T-cell (primary cell): ENCODE results near the gene RPTOR. TPM values are rescaled to one million over a fixed set of nuclear protein-coding genes. Genes with fewer than 3 reads are reported as not detected.

Experiments
- ATAC-seq, 4 experiments: fragments of 200-7000 bp in 3 of 4; fragments of 150-1000 bp in 1 of 4; cut with Tn5 transposase; replicated peaks in 1 of 4; 1 replicate in 3 of 4; 2 replicates in 1 of 4; pipeline ENCODE4 v1.10.0; 2021; ENCODE audit warnings: moderate library complexity in 3 of 4, mild to moderate bottlenecking in 2 of 4, moderate number of reproducible peaks in 1 of 4
- CTCF ChIA-PET, 2 donors: fragments of 300-600 bp; sonication (Branson Sonifier 250); formaldehyde crosslinking; loops; one replicate each; lab custom pipeline; 2022; ENCODE audit warnings: antibody characterized with exemption in 2 of 2; lab: Charles Lee
- POLR2A ChIA-PET, 2 donors: fragments of 300-600 bp; sonication (Branson Sonifier 250); formaldehyde crosslinking; loops; one replicate each; lab custom pipeline; 2022; ENCODE audit warnings: antibody characterized with exemption in 2 of 2; lab: Charles Lee
- DNase-seq, 35 experiments: peaks; one replicate each; pipeline versions ENCODE4 v3.0.0 to v3.0.0-alpha.2; 2013 to 2023
- H3K27ac ChIP-seq: one replicate; pipeline ENCODE4 v1.5.1; 2013; ENCODE audit warnings: low read length
- H3K27me3 ChIP-seq, 2 experiments: replicated peaks in 1 of 2; 1 replicate in 1 of 2; 2 replicates in 1 of 2; pipeline versions ENCODE4 v1.6.1 to v1.7.0; 2013; ENCODE audit warnings: low read length in 1 of 2, mixed read lengths in 1 of 2; ENCODE audit not compliant: control insufficient read depth in 2 of 2, insufficient read depth in 2 of 2; ENCODE audit errors: extremely low read depth in 1 of 2
- H3K36me3 ChIP-seq, 2 donors: 1 replicate in 1 of 2; 2 replicates in 1 of 2; pipeline versions ENCODE4 v1.6.1 to v1.7.0; 2013; ENCODE audit warnings: low read length in 1 of 2; ENCODE audit not compliant: control insufficient read depth in 2 of 2, insufficient read depth in 1 of 2; ENCODE audit errors: extremely low read depth in 1 of 2
- H3K4me1 ChIP-seq, 2 experiments: 1 replicate in 1 of 2; 2 replicates in 1 of 2; pipeline versions ENCODE4 v1.6.1 to v1.7.0; 2013; ENCODE audit warnings: low read length in 2 of 2, mixed read lengths in 1 of 2; ENCODE audit not compliant: insufficient read depth in 2 of 2, control insufficient read depth in 1 of 2; ENCODE audit errors: extremely low read depth in 1 of 2
- H3K4me3 ChIP-seq, 2 donors: 1 replicate in 1 of 2; 2 replicates in 1 of 2; pipeline versions ENCODE4 v1.5.1 to v1.7.0; 2013; ENCODE audit warnings: mild to moderate bottlenecking in 2 of 2, low read length in 1 of 2, moderate library complexity in 1 of 2; ENCODE audit not compliant: control insufficient read depth in 1 of 2; ENCODE audit errors: extremely low read depth in 1 of 2
- H3K9me3 ChIP-seq: 2 replicates; pipeline ENCODE4 v1.7.0; 2013
- H3K27ac Mint-ChIP-seq, 2 donors: one replicate each; pipeline ENCODE4 v1.8.0; 2020 to 2021; ENCODE audit warnings: mild to moderate bottlenecking in 2 of 2, mixed read lengths in 2 of 2
- H3K27me3 Mint-ChIP-seq, 2 donors: one replicate each; pipeline ENCODE4 v1.8.0; 2021 to 2022; ENCODE audit warnings: mixed read lengths in 2 of 2
- H3K36me3 Mint-ChIP-seq: one replicate; pipeline ENCODE4 v1.8.0; 2021; ENCODE audit warnings: mixed read lengths
- H3K4me1 Mint-ChIP-seq, 3 donors: one replicate each; pipeline ENCODE4 v1.8.0; 2020 to 2022; ENCODE audit warnings: mixed read lengths in 3 of 3, mild to moderate bottlenecking in 1 of 3
- H3K4me3 Mint-ChIP-seq, 3 donors: one replicate each; pipeline ENCODE4 v1.8.0; 2020 to 2022; ENCODE audit warnings: mild to moderate bottlenecking in 3 of 3, mixed read lengths in 3 of 3, moderate library complexity in 3 of 3
- H3K9me3 Mint-ChIP-seq, 3 donors: one replicate each; pipeline ENCODE4 v1.8.0; 2020 to 2022; ENCODE audit warnings: mixed read lengths in 3 of 3
- WGBS: methylation state at CpG from one replicate; pipeline ENCODE4 v1.1.5; 2013; ENCODE audit warnings: missing lambda C conversion rate; ENCODE audit not compliant: insufficient coverage; 5-methylcytosine and 5-hydroxymethylcytosine counted together
- total RNA-seq, 35 experiments: library from RNA in 6 of 35; stranded (reverse) in 6 of 35; fragments of 120-200 nt in 1 of 35; gene quantifications; one replicate each; pipeline versions ENCODE4 v1.2.1 to v1.2.4 and lab custom pipeline; 2013 to 2026

The RPTOR gene
- total RNA-seq, 5 donors from 2014 or later (not counting 1 experiment from before 2014, with no cell fraction given): 59.4 to 76.8 (median 71.4) TPM

- H3K4me1 Mint-ChIP-seq: no peaks in the 10 kb centered on the region
- no peak overlapping the region for H3K4me3 Mint-ChIP-seq
- no peaks in the 10 kb centered on the region for H3K27me3 Mint-ChIP-seq
- peaks cover 0 to 11% of the 10 kb centered on the region in 2 experiments for H3K4me1 ChIP-seq
- H3K4me3 ChIP-seq: no peak overlapping the region
- WGBS: 99% methylated on average over 7 of the region's 8 CpGs
- H3K27ac Mint-ChIP-seq: no peak overlapping the region
- H3K36me3 ChIP-seq: peaks cover 34 to 79% of the 10 kb centered on the region in 2 donors
- ChIA-PET CTCF (no interaction called here), POLR2A (no interaction called here)
- H3K9me3 ChIP-seq: no peaks in the 10 kb centered on the region
- H3K27ac ChIP-seq: no peak overlapping the region
- H3K36me3 Mint-ChIP-seq: peaks cover 35% of the 10 kb centered on the region
- DNase-seq: no peak
- no peak for ATAC-seq
- H3K27me3 ChIP-seq: no peaks in the 10 kb centered on the region
- no peaks in the 10 kb centered on the region for H3K9me3 Mint-ChIP-seq
These were observed 401.8 kb downstream of the RPTOR start for GRCh38 chr17:80946449-80946848.

- Histone ChIP-seq H3K36me3 (peaks cover 36 to 79% of the 10 kb centered on the region in 2 donors), H3K9me3 (no peaks in the 10 kb centered on the region), H3K4me3 (no peak overlapping the region), H3K4me1 (peaks cover 0 to 13% of the 10 kb centered on the region in 2 experiments), H3K27ac (no peak overlapping the region), H3K27me3 (no peaks in the 10 kb centered on the region)
- Mint-ChIP-seq H3K4me1 (no peaks in the 10 kb centered on the region), H3K4me3 (no peak overlapping the region), H3K9me3 (no peaks in the 10 kb centered on the region), H3K27me3 (no peaks in the 10 kb centered on the region), H3K27ac (no peak overlapping the region), H3K36me3 (peaks cover 34% of the 10 kb centered on the region)
- ATAC-seq (no peak), DNase-seq (no peak)
- CTCF ChIA-PET: no interaction called here
- POLR2A ChIA-PET: no interaction called here
- WGBS: 90% methylated on average over 18 of the region's 21 CpGs
These were observed 402.7 kb downstream of the RPTOR start for GRCh38 chr17:80947200-80947940.

GRCh38 chr17:80948019-80948975 is 403.7 kb downstream of the RPTOR start:
- Mint-ChIP-seq H3K27me3 (no peaks in the 10 kb centered on the region), H3K27ac (no peak overlapping the region), H3K4me3 (no peak overlapping the region), H3K36me3 (peaks cover 32% of the 10 kb centered on the region), H3K9me3 (no peaks in the 10 kb centered on the region), H3K4me1 (no peaks in the 10 kb centered on the region)
- 95% methylated on average over 44 of the region's 48 CpGs for WGBS
- no peak for DNase-seq
- peaks cover 0 to 13% of the 10 kb centered on the region in 2 experiments for H3K4me1 ChIP-seq
- peaks cover 33 to 74% of the 10 kb centered on the region in 2 donors for H3K36me3 ChIP-seq
- CTCF ChIA-PET: no interaction called here
- no peaks in the 10 kb centered on the region for H3K27me3 ChIP-seq
- POLR2A ChIA-PET: no interaction called here
- H3K4me3 ChIP-seq: no peak overlapping the region
- ATAC-seq: no peak
- H3K9me3 ChIP-seq: no peaks in the 10 kb centered on the region
- H3K27ac ChIP-seq: no peak overlapping the region

DNA sequence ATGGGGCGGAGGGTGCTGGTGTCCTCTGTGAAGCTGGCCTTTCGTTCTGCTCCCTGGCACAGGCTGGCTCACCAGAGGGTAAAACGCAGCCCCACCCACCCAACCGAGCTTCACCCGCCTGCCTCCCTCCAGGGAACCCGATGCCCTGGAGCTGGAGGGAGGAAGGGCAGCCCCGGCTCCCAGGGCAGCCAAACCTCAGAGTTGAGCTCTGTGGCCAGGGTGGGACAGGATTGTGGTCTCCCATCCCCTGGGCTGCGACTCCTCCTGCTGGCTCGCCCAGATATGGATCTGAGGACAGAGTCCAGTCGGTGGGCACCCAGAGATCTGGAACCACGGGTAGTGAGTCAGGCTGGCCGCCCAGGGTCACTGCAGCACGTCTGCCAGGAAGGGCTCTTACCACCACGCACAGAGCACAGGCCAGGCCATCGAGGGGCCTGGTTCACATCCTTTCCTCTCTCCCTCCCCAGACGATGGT is 404.4 kb downstream of the RPTOR start:
- Histone ChIP-seq H3K27ac (no peak overlapping the region), H3K4me3 (no peak overlapping the region), H3K36me3 (peaks cover 33 to 68% of the 10 kb centered on the region in 2 donors), H3K4me1 (peaks cover 0 to 13% of the 10 kb centered on the region in 2 experiments), H3K27me3 (no peaks in the 10 kb centered on the region), H3K9me3 (no peaks in the 10 kb centered on the region)
- Mint-ChIP-seq H3K9me3 (no peaks in the 10 kb centered on the region), H3K4me3 (no peak overlapping the region), H3K27me3 (no peaks in the 10 kb centered on the region), H3K36me3 (peaks cover 32% of the 10 kb centered on the region), H3K4me1 (no peaks in the 10 kb centered on the region), H3K27ac (no peak overlapping the region)
- ChIA-PET CTCF (no interaction called here), POLR2A (no interaction called here)
- DNase-seq (no peak), ATAC-seq (no peak)
- WGBS: 92% methylated on average over 10 of the region's 16 CpGs

DNA sequence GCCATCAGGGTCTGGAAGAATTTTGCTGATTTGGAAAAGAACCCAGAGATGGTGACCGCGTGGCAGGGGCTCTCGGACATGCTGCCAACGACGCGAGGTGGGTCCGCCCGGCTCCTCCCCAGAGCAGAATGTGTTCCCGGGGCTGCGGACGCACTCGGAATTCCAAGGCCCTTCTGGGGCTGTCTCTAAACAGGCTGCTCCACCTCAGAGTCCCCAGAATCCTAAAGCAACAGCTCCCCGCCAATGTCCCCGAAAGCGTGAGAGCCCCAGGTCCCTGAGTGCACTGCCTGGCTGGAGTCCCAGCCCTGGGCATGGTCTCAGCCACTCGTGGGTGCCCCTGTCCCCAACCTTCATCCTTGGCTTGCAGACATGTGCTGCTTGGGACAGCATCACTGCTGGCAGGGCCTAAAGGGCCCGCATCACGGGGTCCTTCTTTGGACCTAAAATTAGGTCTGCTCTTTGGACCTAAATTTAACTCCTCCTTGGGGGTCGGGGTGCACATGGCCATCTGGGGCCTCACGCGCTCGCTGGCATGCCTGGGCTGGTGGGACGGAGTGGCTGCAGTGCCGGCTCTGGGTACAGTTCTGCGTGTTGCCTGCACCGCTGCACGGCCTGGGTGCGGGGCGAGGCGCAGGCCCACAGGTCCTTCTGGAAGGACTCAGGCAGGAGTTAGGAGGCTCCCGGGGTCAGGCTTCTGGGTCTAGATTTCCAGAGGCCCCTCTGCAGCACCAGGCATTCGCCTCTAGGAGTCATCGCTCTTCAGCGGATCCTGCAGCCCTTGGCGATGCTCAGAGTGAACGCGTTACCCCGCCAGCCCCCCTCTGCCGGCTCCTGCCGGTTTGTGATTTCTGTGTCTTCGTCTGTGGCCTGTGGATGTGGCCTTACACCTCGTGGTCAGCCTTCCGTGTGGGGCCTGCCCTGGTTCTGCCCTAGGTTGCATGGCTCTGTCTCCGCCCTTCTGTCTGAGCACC is 405.1 kb downstream of the RPTOR start:
- peaks cover 0 to 13% of the 10 kb centered on the region in 2 experiments for H3K4me1 ChIP-seq
- H3K27ac ChIP-seq: no peak overlapping the region
- DNase-seq: no peak
- H3K9me3 ChIP-seq: no peaks in the 10 kb centered on the region
- H3K4me3 ChIP-seq: no peak overlapping the region
- CTCF ChIA-PET: no interaction called here
- no peak overlapping the region for H3K27ac Mint-ChIP-seq
- no peak for ATAC-seq
- no peaks in the 10 kb centered on the region for H3K27me3 ChIP-seq
- H3K9me3 Mint-ChIP-seq: no peaks in the 10 kb centered on the region
- H3K4me3 Mint-ChIP-seq: no peak overlapping the region
- no peaks in the 10 kb centered on the region for H3K4me1 Mint-ChIP-seq
- H3K36me3 ChIP-seq: peaks cover 33 to 65% of the 10 kb centered on the region in 2 donors
- WGBS: 95% methylated on average over 44 of the region's 44 CpGs
- peaks cover 29% of the 10 kb centered on the region for H3K36me3 Mint-ChIP-seq
- H3K27me3 Mint-ChIP-seq: no peaks in the 10 kb centered on the region
- POLR2A ChIA-PET: no interaction called here
